Fibroblast of lung (primary cell): Measurements from ENCODE around the gene SFSWAP.

Source experiments
- EZH2 ChIP-seq: IDR thresholded peaks from 2 replicates; pipeline ENCODE4 v1.5.1; 2012; ENCODE audit warnings: low read length, control low read depth, mild to moderate bottlenecking; ENCODE audit errors: missing control alignments
- TF ChIP-seq, protein P1 (sequence below), 2 donors: IDR thresholded peaks in 1 of 2; conservative IDR thresholded peaks in 1 of 2; 1 replicate in 1 of 2; 2 replicates in 1 of 2; pipeline ENCODE4 v1.5.1; 2011 to 2012; ENCODE audit warnings: low read length in 2 of 2, control low read depth in 1 of 2, inconsistent platforms in 1 of 2, low read depth in 1 of 2, mild to moderate bottlenecking in 1 of 2

DNA sequence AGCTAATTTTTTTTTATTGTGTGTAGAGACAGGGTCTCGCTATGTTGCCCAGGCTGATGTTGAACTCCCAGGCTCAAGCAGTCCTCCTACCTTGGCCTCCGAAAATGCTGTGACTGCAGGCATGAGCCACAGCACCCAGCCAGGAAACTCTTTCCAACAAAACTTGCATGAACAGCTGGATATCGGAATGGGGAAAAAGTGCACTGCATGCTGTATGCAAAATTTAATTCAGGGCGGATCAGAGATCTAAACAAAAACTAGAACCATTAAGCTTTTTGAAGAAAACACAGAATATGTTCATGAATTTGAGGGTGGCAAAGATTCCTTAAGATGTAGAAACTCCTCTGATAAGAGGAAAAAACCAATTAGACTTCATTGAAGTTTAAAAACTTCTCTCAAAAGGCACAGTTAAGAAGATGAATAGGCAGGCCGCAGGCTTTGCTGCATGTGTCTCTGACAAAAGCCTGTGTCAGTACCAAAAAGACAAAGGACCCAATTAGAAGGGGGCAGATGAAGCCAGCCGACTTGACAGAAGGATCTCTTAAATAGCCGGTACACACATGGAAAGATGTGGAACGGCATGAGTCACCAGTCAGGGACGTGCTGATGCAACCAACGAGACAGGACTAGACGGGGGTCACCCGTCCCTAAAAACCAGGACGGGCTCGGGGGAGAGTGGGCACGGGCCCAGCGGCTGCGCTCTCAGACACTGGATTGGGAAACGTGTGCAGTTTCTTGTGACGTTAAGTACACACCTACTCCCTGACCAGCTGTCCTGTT lies 82.5 kb downstream of the SFSWAP start:
- TF ChIP-seq EZH2, result no peak
- TF ChIP-seq, protein P1, sequence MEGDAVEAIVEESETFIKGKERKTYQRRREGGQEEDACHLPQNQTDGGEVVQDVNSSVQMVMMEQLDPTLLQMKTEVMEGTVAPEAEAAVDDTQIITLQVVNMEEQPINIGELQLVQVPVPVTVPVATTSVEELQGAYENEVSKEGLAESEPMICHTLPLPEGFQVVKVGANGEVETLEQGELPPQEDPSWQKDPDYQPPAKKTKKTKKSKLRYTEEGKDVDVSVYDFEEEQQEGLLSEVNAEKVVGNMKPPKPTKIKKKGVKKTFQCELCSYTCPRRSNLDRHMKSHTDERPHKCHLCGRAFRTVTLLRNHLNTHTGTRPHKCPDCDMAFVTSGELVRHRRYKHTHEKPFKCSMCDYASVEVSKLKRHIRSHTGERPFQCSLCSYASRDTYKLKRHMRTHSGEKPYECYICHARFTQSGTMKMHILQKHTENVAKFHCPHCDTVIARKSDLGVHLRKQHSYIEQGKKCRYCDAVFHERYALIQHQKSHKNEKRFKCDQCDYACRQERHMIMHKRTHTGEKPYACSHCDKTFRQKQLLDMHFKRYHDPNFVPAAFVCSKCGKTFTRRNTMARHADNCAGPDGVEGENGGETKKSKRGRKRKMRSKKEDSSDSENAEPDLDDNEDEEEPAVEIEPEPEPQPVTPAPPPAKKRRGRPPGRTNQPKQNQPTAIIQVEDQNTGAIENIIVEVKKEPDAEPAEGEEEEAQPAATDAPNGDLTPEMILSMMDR (conservative IDR thresholded peaks at IDR 0.05 in 1 of 2, IDR thresholded peaks at IDR 0.05 in 1 of 2; ENCODE audit: low read depth in 1 of 2, low read length in 2 of 2), result no peak
